DLD1 (cell line): ENCODE measurements around the gene AAGAB.
"Not testable (repeated sequence)": the region's sequence is repeated elsewhere in the genome, so short reads cannot be mapped to it uniquely, and the experiment has no call there.

Source experiments
- in situ Hi-C: cut with HindIII; loops from 2 replicates; pipeline ENCODE4 v1.10.0; 2017; ENCODE audit warnings: low sequenced_read_pairs

The AAGAB gene

DNA sequence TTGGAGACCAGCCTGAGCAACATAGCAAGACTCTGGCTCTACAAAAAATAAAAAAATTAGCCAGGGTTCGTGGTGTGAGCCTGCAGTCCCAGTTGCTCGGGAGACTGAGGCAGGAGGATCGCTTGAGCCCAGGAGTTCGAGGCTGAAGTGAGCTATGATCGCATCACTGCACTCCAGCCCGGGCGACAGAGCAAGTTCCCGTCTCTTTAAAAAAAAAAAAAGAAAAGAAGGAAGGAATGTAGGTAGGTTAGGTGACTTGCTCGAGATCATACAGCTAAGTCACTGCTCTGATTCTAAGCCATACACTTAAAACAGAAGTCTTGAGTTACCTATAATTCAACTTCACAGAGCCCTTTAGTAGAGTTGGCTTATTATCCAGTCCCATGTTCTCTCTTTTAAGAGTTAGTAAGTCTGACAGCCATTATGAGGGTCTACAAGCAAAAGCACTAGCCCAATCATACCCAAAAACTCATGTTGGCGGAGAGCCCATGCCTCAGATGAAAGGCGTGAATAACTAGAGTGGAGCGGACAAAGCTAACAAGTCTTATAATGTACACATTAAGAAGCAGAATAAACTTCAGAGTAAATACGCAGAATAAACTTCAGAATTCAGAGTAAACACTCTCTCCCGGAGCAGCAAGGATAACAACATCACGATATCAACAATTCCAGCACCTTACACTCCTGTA is 768 bp downstream of the AAGAB start:
- in situ Hi-C loops = no loop called here

DNA sequence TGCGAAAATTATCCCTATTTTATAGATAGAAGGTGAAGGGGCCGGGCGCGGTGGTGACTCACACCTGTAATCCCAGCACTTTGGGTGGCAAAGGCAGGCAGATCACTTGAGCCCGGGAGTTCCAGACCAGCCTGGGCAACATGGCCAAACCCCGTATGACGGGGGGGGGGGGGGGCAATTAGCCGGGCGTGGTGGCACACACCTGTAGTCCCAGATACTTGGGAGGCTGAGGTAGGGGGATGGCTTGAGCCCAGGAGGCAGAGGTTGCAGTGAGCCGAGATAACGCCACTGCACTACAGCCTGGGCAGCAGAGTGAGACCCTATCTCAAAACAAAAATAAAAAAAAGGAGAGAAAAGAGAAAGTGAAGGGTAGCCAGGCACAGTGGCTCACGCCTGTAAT is 1.4 kb downstream of the AAGAB start:
- in situ Hi-C loops = no loop called here

- in situ Hi-C loops = no loop called here
Observed at GRCh38 chr15:67251318-67251717, 3.1 kb downstream of the AAGAB start.

- in situ Hi-C loops = no loop called here
Observed at GRCh38 chr15:67249830-67250229, 4.6 kb downstream of the AAGAB start.

GRCh38 chr15:67248011-67248505 is 6.4 kb downstream of the AAGAB start:
- in situ Hi-C loops = no loop called here

GRCh38 chr15:67246606-67247005 is 7.9 kb downstream of the AAGAB start:
- in situ Hi-C loops = not testable (repeated sequence)

- in situ Hi-C loops = no loop called here
Observed at GRCh38 chr15:67244971-67245478, 9.4 kb downstream of the AAGAB start.

DNA sequence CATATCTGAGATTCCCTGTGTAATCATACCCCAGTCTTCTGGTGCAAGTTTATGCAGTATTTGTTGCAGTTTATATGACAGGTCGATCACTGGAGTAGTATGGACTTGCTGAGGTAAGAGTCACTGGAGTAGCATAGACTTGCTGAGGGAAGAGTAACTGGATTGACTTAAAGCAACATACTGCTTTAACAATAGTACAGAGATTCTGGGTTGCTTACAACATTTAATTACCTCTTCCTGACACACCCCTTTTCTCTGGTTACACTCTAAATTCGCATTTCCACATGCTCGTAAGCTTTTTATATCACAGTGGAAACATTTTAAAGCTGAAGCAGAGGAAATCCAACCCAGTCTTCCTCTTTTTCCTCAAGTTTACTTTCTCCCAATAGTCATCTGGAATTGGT is 11.8 kb downstream of the AAGAB start:
- in situ Hi-C loops = no loop called here

DNA sequence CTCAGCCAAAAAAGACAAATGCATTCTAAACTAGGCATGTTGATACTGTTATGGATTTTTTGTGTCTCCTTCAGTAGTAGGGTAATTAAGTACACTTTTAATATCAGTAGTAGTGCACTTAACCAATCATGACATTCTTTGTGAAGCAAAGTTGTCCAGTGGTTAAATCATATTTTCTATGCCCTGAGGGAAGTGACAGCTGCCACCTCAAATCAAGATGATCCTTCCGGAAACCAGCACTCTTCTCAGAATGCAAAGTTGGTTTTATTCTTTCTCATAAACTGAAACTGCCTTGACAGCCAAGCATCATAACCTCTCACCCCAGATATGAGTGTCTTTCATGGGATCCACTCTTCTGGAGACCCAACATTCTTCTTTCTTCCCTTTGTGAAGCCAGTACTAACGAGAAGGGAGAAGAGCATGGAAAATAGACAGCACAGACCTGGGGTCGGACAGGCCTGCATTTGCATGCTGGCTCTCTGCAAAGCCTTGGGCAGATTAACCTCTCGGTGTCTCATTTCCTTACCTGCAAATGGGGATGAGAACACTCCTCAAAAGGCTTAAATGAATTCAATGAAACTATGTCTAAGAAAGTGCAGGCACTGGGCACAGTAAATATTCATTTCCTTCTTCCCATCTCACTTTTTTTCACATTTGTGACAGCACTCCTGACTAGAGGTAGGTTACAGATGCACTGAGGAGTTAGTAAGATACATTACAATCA is 13.2 kb downstream of the AAGAB start:
- in situ Hi-C loops = no loop called here

DNA sequence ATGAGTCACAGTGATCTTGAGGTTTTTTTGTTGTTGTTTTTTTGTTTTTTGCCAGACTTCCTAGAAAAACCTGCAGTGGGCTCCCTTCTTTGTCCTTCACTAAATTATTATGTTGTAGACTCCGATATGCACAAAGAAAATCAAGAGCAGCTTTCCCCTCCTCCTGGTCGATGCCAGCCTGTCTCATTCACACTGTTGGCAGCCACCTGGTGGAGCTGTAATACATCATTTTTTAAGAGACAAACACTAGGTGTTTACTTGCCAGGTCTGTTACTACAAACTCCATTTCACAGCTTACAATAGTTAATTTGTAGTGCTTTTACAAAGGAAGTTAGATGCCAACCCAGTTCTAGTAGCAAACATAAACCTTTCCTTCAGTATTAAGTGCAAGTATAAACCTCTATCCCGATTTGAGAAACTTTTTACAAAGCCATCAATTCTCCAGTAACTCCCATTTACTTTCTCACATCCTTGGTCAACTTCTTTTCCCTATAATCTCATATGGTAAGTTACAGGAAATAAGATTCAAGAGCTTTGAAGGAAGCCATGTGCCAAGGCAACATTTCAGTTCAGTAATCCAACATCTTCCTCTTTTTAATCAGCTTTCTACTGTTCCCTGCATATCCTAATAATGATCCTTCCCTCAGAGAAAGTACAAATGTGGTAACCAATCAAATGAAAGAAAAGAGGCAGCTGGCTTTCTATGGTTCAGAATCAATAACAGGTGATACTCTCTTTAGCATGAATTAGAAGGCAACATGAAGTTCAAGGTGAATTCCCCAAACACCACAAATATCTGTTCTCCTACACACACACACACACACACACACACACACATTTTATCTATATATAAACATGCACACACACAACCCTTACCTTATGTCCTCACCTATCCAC is 14.0 kb downstream of the AAGAB start:
- in situ Hi-C loops = no loop called here

DNA sequence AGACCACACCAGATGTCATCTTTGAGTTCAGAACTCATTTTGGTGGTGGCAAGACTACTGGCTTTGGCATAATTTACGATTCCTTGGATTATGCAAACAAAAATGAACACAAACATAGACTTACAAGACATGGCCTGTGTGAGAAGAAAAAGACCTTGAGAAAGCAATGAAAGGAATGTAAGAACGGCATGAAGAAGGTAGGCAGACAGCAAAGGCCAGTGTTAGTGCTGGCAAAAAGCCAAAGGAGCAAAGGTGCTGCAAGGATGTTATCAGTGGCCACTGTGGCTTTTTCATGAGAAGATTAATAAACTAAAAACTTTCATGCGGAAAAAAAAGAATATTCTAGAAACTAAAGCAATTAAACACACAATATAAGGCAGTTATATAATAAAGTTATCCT is 21.9 kb downstream of the AAGAB start:
- in situ Hi-C loops = no loop called here

DNA sequence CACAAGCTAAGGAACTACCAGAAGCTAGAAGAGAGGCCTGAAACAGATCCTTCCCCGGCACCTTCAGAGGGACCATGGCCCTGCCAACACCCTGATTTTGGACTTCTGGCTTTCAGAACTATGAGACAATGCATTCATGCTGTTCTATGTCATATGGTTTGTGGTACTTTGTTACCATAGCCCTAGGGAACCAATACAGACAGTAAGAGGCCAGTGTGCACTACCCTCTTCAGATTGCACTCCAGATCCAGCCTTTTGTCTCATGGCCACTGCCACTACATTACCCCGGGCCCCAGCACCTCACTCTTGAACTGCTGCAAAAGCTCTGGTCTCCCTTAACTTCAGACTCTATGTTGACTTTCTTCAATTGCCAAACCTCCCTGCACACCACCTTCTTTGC is 24.0 kb downstream of the AAGAB start:
- in situ Hi-C loops = no loop called here

- in situ Hi-C loops = no loop called here
Observed at GRCh38 chr15:67228286-67228685, 26.2 kb downstream of the AAGAB start.

- in situ Hi-C loops = no loop called here
Observed at GRCh38 chr15:67227846-67228245, 26.6 kb downstream of the AAGAB start.

DNA sequence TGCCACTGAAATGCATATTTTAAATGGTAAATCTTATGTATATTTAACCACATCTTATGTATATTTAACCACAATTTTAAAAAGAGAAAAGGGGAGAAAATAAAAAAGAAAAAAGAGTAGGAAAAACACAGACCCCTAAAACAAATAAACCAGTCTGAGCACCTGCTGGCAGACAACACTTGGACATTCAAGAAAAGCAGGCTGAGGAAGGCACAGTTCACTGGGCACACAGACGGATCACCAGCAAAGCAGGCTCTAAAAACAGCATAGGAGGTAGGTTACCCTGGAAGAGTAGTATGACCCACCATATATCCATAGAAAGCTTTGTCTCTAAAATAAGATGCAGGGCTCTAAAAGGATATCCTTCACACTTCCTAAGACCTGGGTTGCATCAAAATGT is 27.0 kb downstream of the AAGAB start:
- in situ Hi-C loops = no loop called here

DNA sequence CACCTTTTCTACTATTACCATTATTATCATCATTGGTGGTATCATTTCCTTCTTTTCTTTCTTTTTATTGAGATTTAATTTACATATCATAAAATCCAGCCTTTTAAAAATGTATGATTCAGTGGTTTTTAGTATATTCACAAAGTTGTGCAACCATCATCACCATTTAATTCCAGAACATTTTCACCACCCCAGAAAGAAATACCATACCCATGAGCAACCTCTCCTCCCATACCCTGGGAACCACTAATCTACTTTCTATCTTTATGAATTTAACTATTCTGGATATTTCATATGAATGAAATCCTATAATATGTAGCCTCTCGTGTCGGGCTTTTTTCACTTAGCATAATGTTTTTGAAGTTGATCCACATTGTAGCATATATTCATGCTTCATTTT is 29.1 kb downstream of the AAGAB start:
- in situ Hi-C loops = no loop called here

- in situ Hi-C loops = no loop called here
Observed at GRCh38 chr15:67224889-67225288, 29.6 kb downstream of the AAGAB start.

GRCh38 chr15:67219288-67219687 is 35.2 kb downstream of the AAGAB start:
- in situ Hi-C loops = no loop called here

- in situ Hi-C loops = no loop called here
Observed at GRCh38 chr15:67218428-67218827, 36.0 kb downstream of the AAGAB start.

DNA sequence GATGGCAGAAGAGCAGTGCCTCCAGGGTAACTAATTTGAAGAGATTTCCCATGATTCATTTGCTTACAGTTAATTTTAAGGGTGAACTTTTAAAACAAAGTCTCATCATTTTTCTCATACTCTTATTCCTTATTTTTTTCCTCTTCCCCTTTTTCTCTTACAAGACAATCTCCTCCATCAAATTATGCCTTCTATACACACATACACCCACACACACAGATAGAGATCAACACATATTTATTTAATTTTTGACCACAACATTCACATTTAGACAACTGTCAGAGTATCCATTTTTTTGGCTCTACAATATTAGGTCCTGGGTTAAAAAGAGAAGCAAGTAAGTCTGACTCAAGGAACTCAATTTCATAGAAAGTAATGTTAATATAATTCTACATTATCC is 37.6 kb downstream of the AAGAB start:
- in situ Hi-C loops = no loop called here

DNA sequence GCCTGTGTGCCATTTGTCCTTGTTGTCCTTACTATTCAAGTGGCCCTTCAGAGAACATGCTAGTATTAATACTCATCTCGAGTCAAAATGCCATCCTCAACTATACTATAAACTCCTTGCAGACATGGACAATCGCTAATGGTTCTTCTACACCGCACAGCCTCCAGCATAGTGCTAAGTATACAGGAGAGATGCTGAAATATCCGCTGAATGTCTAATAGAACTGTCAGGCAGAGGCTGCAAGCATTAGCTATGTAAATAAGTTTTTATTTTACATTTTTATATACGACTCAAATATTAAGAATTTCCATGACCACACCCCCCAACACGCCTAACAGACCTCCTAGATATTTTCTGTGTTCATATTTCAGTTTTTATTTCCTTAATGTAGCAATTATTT is 39.4 kb downstream of the AAGAB start:
- in situ Hi-C loops = no loop called here
